HCT116 (cell line): ENCODE data around the gene STAU1.

Source experiments
- CBX3 ChIP-seq: IDR thresholded peaks from 2 replicates; pipeline ENCODE4 v1.6.1; 2012; ENCODE audit warnings: low read depth
- CTCF ChIP-seq, 3 experiments: fragments of 200-600 bp in 1 of 3; sonication (generic) in 1 of 3; IDR thresholded peaks in 2 of 3; conservative IDR thresholded peaks in 1 of 3; 2 replicates each; pipeline ENCODE4 v1.5.1; 2012 to 2017; ENCODE audit warnings: low read depth in 2 of 3, low read length in 2 of 3, antibody characterized with exemption in 1 of 3, borderline replicate concordance in 1 of 3, control low read depth in 1 of 3, mild to moderate bottlenecking in 1 of 3, mixed read lengths in 1 of 3, mixed run types in 1 of 3, moderate library complexity in 1 of 3; ENCODE audit not compliant: insufficient read depth in 1 of 3
- EGR1 ChIP-seq: IDR thresholded peaks from 2 replicates; pipeline ENCODE4 v1.6.1; 2012; ENCODE audit warnings: low read depth
- EZH2 ChIP-seq: fragments of 200-600 bp; sonication (generic); IDR thresholded peaks from 2 replicates; pipeline ENCODE4 v1.6.1; 2017; ENCODE audit warnings: antibody characterized with exemption, mixed run types
- MAX ChIP-seq: IDR thresholded peaks from 2 replicates; pipeline ENCODE4 v1.6.1; 2012
- POLR2A ChIP-seq: IDR thresholded peaks from 2 replicates; pipeline ENCODE4 v1.7.0; 2011; ENCODE audit warnings: borderline replicate concordance; ENCODE audit not compliant: insufficient read depth, insufficient read length; ENCODE audit errors: extremely low read depth
- POLR2AphosphoS5 ChIP-seq: IDR thresholded peaks from 2 replicates; pipeline ENCODE4 v1.6.1; 2011; ENCODE audit warnings: mild to moderate bottlenecking, low read depth, low read length, moderate library complexity
- RAD21 ChIP-seq: IDR thresholded peaks from 2 replicates; pipeline ENCODE4 v1.6.1; 2012; ENCODE audit warnings: low read depth, mild to moderate bottlenecking
- REST ChIP-seq: IDR thresholded peaks from 2 replicates; pipeline ENCODE4 v1.6.1; 2012; ENCODE audit warnings: low read depth
- SP1 ChIP-seq: IDR thresholded peaks from 2 replicates; pipeline ENCODE4 v1.6.1; 2012; ENCODE audit warnings: low read depth
- TCF7L2 ChIP-seq: IDR thresholded peaks from 2 replicates; pipeline ENCODE4 v1.7.0; 2011; ENCODE audit warnings: borderline replicate concordance, inconsistent platforms; ENCODE audit not compliant: insufficient read depth, insufficient read length; ENCODE audit errors: extremely low read depth
- YY1 ChIP-seq: IDR thresholded peaks from 2 replicates; pipeline ENCODE4 v1.6.1; 2011; ENCODE audit warnings: low read length, low read depth, moderate library complexity, mild to moderate bottlenecking; ENCODE audit not compliant: insufficient replicate concordance; ENCODE audit errors: extremely low read depth
- ZBTB33 ChIP-seq: IDR thresholded peaks from 2 replicates; pipeline ENCODE4 v1.6.1; 2011; ENCODE audit warnings: mild to moderate bottlenecking, low read length, moderate library complexity; ENCODE audit not compliant: insufficient replicate concordance; ENCODE audit errors: extremely low read depth

- no peak for TF ChIP-seq CTCF (IDR thresholded peaks at IDR 0.05 in 2 of 3, conservative IDR thresholded peaks at IDR 0.05 in 1 of 3; ENCODE audit: borderline replicate concordance in 1 of 3, insufficient read depth in 1 of 3, low read depth in 2 of 3, low read length in 2 of 3)
- no peak for TF ChIP-seq POLR2AphosphoS5
- no peak for TF ChIP-seq ZBTB33
- no peak for TF ChIP-seq RAD21
- no peak for TF ChIP-seq POLR2A
- no peak for TF ChIP-seq REST
- TF ChIP-seq CBX3, result no peak
- TF ChIP-seq YY1, result no peak
- TF ChIP-seq EZH2, result no peak
- TF ChIP-seq SP1, result no peak
- TF ChIP-seq TCF7L2, result no peak
- TF ChIP-seq MAX, result no peak
- TF ChIP-seq EGR1, result no peak
These were observed 27.8 kb downstream of the STAU1 start for GRCh38 chr20:49160057-49160929.
